Heart left ventricle (tissue), 13 donors: ENCODE results near the gene C5orf15.

ENCODE experiments used
- CTCF ChIP-seq, 12 donors: fragments of 200-600 bp; sonication (generic) in 4 of 12; IDR thresholded peaks; one replicate each; pipeline versions ENCODE4 v1.5.0 to v1.8.0; 2018 to 2022; ENCODE audit warnings: antibody characterized with exemption in 12 of 12, mild to moderate bottlenecking in 5 of 12
- POLR2A ChIP-seq, 2 donors: fragments of 450-650 bp; IDR thresholded peaks; one replicate each; pipeline ENCODE4 v1.6.1; 2017; ENCODE audit warnings: antibody characterized with exemption in 2 of 2, mild to moderate bottlenecking in 2 of 2, moderate library complexity in 2 of 2
- donor health status: ischemic (EF 13 %, LVEDD 7.1; RV severe dilation, severe dysfunction).
- donor health status: DM: no; HTN: yes; CAD: no.
- donor health status: DM: no; HTN: no; CAD: no.
- donor health status: ischemic (EF 25% LVEDD 6.9; RV normal size, moderate dysfunction).
- donor health status: ischemic (EF 25% LVEDD 5.7; RV mildly dilated, moderate dysfunction).
- donor health status: ischemic (EF 35%, LVEDD 5.7; RV mildly dilated, moderate dysfunction).
- donor health status: nonischemic (EF 11% LVEDD 7.7; RV severe dilation, severe dysfunction).
- donor health status: DM: yes; HTN: yes; CAD: no.
- donor health status: PGD.
- donor health status: ischemic (EF 29% LVEDD 5.4; RV normal size, mild dysfunction).
- donor health status: nonischemic (EF 23%, LVEDD 6.1; RV moderate dilation, normal function).

GRCh38 chr5:133967698-133968203 lies 674 bp downstream of the C5orf15 start:
- TF ChIP-seq CTCF (IDR thresholded peaks at IDR 0.05) (no peak), POLR2A (IDR thresholded peaks at IDR 0.05) (no peak)
